Upper lobe of right lung (tissue), 1 donor: ENCODE data around the gene RUNX1. TPM values are rescaled to one million over a fixed set of nuclear protein-coding genes. Genes with fewer than 3 reads are reported as not detected.

Source experiments
- ATAC-seq: fragments of 200-7000 bp; cut with Tn5 transposase; one replicate; pipeline ENCODE4 v1.9.1; 2020; ENCODE audit warnings: mild to moderate bottlenecking, moderate library complexity
- DNase-seq: peaks from one replicate; pipeline ENCODE4 v3.0.0-alpha.2; 2020
- H3K27ac ChIP-seq: fragments of 200-600 bp; one replicate; pipeline ENCODE4 v1.8.0; 2022
- H3K27me3 ChIP-seq: fragments of 200-600 bp; one replicate; pipeline ENCODE4 v1.8.0; 2022; ENCODE audit warnings: mild to moderate bottlenecking
- H3K36me3 ChIP-seq: fragments of 200-600 bp; one replicate; pipeline ENCODE4 v1.8.0; 2022
- H3K4me1 ChIP-seq: fragments of 200-600 bp; one replicate; pipeline ENCODE4 v1.8.0; 2022
- H3K4me3 ChIP-seq: fragments of 200-600 bp; one replicate; pipeline ENCODE4 v1.8.0; 2022; ENCODE audit warnings: mild to moderate bottlenecking
- H3K9me3 ChIP-seq: fragments of 200-600 bp; one replicate; pipeline ENCODE4 v1.8.0; 2022
- CTCF ChIP-seq: fragments of 200-600 bp; IDR thresholded peaks from one replicate; pipeline ENCODE4 v1.8.0; 2022; ENCODE audit warnings: antibody characterized with exemption
- intact Hi-C: fragments of 100-400 bp; cut with DNase I; formaldehyde crosslinking; loops from one replicate; pipeline ENCODE4 v1.11.0; 2022
- total RNA-seq: library from RNA; stranded (reverse); fragmentation: NEBNext Ultra II Directional; extraction: Animal tissue kit (Norgen Biotek cat#: 25700); gene quantifications from one replicate; pipeline ENCODE4 v1.2.1, GENCODE V29; 2021
- donor health status: DM: no; HTN: yes; CAD: no; lungs with severe emphysema.

RUNX1 gene
- total RNA-seq, 1 donor from 2014 or later: 86.9 TPM

- Histone ChIP-seq H3K4me3 (no peak overlapping the region), H3K9me3 (no peaks in the 10 kb centered on the region), H3K27ac (peak overlapping the region; percentile 49), H3K27me3 (no peaks in the 10 kb centered on the region), H3K36me3 (no peaks in the 10 kb centered on the region), H3K4me1 (peaks cover 33% of the 10 kb centered on the region)
- DNase-seq (peak; percentile 92), ATAC-seq (peak; percentile 89)
- peak; percentile 64 for TF ChIP-seq CTCF
- intact Hi-C loops: no loop called here
Observed at GRCh38 chr21:35051287-35051818, 2.3 kb upstream of the RUNX1 start.

- Histone ChIP-seq H3K9me3 (no peaks in the 10 kb centered on the region), H3K27ac (peak overlapping the region; percentile 49), H3K27me3 (no peaks in the 10 kb centered on the region), H3K36me3 (no peaks in the 10 kb centered on the region), H3K4me3 (no peak overlapping the region), H3K4me1 (peaks cover 33% of the 10 kb centered on the region)
- TF ChIP-seq CTCF: no peak
- ATAC-seq: no peak
- DNase-seq: no peak
- intact Hi-C loops: no loop called here
Observed at GRCh38 chr21:35050348-35051286, 1.5 kb upstream of the RUNX1 start.

GRCh38 chr21:35048183-35048601 is 910 bp downstream of the RUNX1 start:
- H3K36me3 ChIP-seq: no peaks in the 10 kb centered on the region
- DNase-seq (peak; percentile 74), ATAC-seq (peak; percentile 46)
- no peaks in the 10 kb centered on the region for H3K9me3 ChIP-seq
- peak overlapping the region; percentile 81 for H3K27ac ChIP-seq
- H3K4me3 ChIP-seq: peak overlapping the region; percentile 49
- peaks cover 33% of the 10 kb centered on the region for H3K4me1 ChIP-seq
- no peak for TF ChIP-seq CTCF
- intact Hi-C loops: no loop called here
- H3K27me3 ChIP-seq: no peaks in the 10 kb centered on the region

GRCh38 chr21:35046880-35047229 is 2.2 kb downstream of the RUNX1 start:
- intact Hi-C loops: no loop called here
- H3K4me1 ChIP-seq: peaks cover 33% of the 10 kb centered on the region
- peak; percentile 1 for ATAC-seq
- no peaks in the 10 kb centered on the region for H3K9me3 ChIP-seq
- DNase-seq: no peak
- TF ChIP-seq CTCF: no peak
- peak overlapping the region; percentile 71 for H3K27ac ChIP-seq
- peak overlapping the region; percentile 42 for H3K4me3 ChIP-seq
- H3K36me3 ChIP-seq: no peaks in the 10 kb centered on the region
- H3K27me3 ChIP-seq: no peaks in the 10 kb centered on the region

GRCh38 chr21:35046263-35046624 is 2.9 kb downstream of the RUNX1 start:
- H3K9me3 ChIP-seq: no peaks in the 10 kb centered on the region
- ATAC-seq (no peak), DNase-seq (no peak)
- no peaks in the 10 kb centered on the region for H3K36me3 ChIP-seq
- H3K4me1 ChIP-seq: peaks cover 28% of the 10 kb centered on the region
- H3K27ac ChIP-seq: peak overlapping the region; percentile 71
- H3K4me3 ChIP-seq: peak overlapping the region; percentile 42
- no peak for TF ChIP-seq CTCF
- no peaks in the 10 kb centered on the region for H3K27me3 ChIP-seq
- intact Hi-C loops: no loop called here
